Esophagus squamous epithelium (tissue), 4 donors: ENCODE data around the gene PLEKHN1.

ENCODE experiments used
- POLR2A ChIP-seq, 4 donors: fragments of 450-650 bp; IDR thresholded peaks; one replicate each; pipeline ENCODE4 v1.6.1; 2017; ENCODE audit warnings: antibody characterized with exemption in 4 of 4, mild to moderate bottlenecking in 4 of 4, moderate library complexity in 3 of 4
- TF ChIP-seq, protein P1 (sequence below), 6 experiments: fragments of 450-650 bp in 4 of 6; fragments of 200-600 bp in 2 of 6; sonication (generic) in 2 of 6; IDR thresholded peaks; one replicate each; pipeline ENCODE4 v1.5.1; 2016 to 2019; ENCODE audit warnings: antibody characterized with exemption in 6 of 6, mild to moderate bottlenecking in 4 of 6, moderate library complexity in 4 of 6

DNA sequence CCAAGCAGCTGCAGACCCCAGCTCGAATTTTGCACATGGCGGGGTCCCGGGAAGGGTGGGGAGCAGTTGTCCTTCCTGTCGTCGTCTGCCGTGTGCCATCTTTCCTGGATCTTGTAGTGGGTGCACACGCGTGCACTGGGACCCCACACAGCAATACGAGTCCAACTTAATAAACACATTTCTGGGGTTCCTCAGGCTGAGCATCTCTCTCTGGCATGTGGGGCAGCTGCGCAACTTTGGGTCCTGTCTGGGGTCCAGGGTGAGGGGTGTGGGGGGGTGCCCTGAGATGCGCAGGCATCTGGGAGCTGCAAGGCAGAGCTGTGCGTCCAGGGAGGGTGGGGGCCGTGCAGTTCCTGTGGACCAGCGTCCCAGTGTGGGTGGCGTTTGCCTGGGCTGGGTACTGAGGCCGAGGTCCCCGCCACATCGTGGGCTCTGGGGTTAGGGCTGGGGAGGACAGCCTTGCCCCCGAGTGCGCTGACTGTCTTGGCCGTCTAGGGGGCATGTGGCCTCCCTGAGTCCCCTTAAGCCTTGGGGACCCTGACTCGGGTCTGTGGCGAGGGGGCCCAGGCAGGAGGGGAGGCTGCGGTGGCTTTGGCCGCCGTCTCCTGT is 652 bp upstream of the PLEKHN1 start:
- TF ChIP-seq, protein P1, sequence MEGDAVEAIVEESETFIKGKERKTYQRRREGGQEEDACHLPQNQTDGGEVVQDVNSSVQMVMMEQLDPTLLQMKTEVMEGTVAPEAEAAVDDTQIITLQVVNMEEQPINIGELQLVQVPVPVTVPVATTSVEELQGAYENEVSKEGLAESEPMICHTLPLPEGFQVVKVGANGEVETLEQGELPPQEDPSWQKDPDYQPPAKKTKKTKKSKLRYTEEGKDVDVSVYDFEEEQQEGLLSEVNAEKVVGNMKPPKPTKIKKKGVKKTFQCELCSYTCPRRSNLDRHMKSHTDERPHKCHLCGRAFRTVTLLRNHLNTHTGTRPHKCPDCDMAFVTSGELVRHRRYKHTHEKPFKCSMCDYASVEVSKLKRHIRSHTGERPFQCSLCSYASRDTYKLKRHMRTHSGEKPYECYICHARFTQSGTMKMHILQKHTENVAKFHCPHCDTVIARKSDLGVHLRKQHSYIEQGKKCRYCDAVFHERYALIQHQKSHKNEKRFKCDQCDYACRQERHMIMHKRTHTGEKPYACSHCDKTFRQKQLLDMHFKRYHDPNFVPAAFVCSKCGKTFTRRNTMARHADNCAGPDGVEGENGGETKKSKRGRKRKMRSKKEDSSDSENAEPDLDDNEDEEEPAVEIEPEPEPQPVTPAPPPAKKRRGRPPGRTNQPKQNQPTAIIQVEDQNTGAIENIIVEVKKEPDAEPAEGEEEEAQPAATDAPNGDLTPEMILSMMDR (IDR thresholded peaks at IDR 0.05), result no peak
- no peak for TF ChIP-seq POLR2A (IDR thresholded peaks at IDR 0.05)
